ENCODE data around the gene DNAI2. TPM values are rescaled to one million over a fixed set of nuclear protein-coding genes. Genes with fewer than 3 reads are reported as not detected.

Gene DNAI2
- total RNA-seq, 4 donors from 2014 or later, result not detected

DNA sequence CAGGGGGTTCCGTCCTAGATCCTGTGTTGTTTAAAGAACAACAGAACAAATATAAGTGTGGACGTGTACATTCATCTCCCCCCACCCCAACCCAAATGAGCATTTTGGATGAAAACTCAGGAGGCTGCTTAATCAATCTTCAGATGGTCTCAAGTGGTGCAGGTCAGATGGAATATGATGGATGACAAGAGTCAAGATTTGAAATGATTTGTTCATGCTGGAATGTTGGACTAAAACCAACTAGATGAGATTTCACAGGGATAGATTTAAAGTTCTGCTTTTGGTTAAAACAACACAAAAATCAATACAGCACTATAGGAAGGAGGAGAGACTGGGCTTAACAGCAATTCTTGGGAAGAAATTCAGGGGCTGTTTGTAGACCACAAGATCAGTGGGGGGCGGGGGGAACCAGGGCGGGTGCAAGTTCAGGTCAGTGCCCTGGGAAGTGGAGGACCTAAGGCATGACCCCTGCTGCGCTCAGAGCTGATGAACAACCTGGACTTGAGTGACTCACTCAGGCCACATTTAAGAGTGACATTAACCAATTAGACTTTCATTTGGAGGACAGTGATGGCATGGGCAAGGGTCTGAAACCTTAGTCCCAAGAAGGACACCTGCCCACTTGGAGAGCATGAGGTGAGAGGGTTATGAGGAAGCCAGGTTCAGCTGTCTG, 45.6 kb upstream of the DNAI2 start:
- H3K9me3 ChIP-seq, result no peaks in the 10 kb centered on the region
- H3K4me3 ChIP-seq, result no peak overlapping the region
- in situ Hi-C loops (cut with MboI; ENCODE audit: low sequenced_read_pairs in 4 of 4), result no loop called here
- H3K27me3 ChIP-seq, result no peaks in the 10 kb centered on the region
- no peak overlapping the region for H3K27ac ChIP-seq
- intact Hi-C loops (cut with DNase I; ENCODE audit: low total_unique reads), result no loop called here
- peaks cover 0 to 12% of the 10 kb centered on the region in 2 donors for H3K36me3 ChIP-seq
- TF ChIP-seq, protein P1, sequence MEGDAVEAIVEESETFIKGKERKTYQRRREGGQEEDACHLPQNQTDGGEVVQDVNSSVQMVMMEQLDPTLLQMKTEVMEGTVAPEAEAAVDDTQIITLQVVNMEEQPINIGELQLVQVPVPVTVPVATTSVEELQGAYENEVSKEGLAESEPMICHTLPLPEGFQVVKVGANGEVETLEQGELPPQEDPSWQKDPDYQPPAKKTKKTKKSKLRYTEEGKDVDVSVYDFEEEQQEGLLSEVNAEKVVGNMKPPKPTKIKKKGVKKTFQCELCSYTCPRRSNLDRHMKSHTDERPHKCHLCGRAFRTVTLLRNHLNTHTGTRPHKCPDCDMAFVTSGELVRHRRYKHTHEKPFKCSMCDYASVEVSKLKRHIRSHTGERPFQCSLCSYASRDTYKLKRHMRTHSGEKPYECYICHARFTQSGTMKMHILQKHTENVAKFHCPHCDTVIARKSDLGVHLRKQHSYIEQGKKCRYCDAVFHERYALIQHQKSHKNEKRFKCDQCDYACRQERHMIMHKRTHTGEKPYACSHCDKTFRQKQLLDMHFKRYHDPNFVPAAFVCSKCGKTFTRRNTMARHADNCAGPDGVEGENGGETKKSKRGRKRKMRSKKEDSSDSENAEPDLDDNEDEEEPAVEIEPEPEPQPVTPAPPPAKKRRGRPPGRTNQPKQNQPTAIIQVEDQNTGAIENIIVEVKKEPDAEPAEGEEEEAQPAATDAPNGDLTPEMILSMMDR (IDR thresholded peaks at IDR 0.05 in 4 of 5, conservative IDR thresholded peaks at IDR 0.05 in 1 of 5), result no peak
- no peak for TF ChIP-seq POLR2A (IDR thresholded peaks at IDR 0.05)
- no peak for DNase-seq
- no peak for ATAC-seq
- no peaks in the 10 kb centered on the region for H3K4me1 ChIP-seq

DNA sequence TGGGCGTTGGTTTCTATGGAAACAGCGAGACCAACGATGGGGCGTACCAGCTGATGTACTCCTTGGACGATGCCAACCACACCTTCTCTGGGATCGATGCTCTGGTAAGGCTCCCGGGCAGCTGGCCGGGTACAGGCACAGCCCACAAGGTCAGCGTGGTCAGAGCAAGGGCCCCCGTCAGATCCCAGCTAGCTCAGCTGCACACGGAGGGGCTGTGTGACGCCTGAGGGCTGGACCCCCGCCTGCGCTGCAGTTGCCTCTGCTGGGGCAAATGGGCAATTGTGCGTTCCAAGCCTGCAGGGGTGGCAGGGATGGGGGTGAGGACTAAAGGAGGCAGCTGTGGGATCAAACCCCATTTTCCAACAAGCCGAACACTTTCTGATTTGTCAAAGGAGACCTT, 43.1 kb upstream of the DNAI2 start:
- in situ Hi-C loops (cut with MboI; ENCODE audit: low sequenced_read_pairs in 4 of 4), result no loop called here

DNA sequence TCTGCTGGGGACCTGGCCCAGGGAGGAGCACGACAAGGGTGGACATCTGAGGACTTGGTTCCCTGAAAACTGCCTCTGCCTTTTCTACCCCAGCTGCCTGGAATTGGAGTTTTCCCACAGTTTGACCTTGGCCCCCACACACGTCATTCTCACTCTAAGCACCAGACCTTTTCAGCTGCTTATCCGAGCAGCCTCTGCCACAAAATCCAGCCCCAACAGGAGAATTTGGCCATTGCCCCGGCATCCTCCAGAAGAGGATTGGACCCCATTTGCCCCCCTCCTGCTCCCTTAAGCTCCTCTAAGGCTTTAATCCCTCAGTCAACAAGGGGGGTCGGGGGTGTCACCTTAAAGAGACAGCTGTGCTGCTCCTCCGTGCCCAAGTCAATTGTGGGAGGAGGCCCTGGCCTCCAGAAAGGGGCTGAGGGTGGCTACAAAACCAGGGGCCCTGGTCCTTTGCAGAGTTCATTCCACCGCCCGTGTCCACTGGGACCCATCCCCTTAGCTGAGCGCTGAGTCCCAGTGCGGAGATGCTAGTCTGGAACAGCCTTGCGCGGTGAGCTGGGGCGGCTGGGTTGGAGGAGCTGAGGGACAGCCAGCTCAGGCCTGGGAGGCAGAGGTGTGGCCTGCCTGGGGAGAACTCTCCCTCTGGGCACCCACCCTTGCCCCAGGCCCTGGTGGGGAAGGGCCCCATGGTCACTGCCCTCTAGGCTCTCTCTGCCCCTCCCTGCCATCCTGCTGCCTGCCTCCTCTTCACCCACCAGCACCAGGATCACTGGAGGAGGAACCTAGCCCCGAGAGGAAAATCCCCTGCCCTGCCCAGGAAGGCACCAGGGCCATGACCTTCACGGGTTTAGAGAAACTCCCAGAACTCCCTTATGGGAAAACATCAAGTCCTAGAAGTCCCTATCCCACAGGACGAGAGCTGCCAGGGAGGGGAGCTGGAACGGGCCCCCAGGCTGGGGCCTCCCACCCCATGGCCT, 41.8 kb upstream of the DNAI2 start:
- Histone ChIP-seq H3K27me3 (no peaks in the 10 kb centered on the region), H3K4me3 (no peak overlapping the region), H3K4me1 (peaks cover 0 to 10% of the 10 kb centered on the region in 2 donors), H3K36me3 (peaks cover 0 to 6% of the 10 kb centered on the region in 2 donors), H3K9me3 (no peaks in the 10 kb centered on the region), H3K27ac (no peak overlapping the region)
- in situ Hi-C loops (cut with MboI; ENCODE audit: low sequenced_read_pairs in 4 of 4), result no loop called here
- ATAC-seq (no peak), DNase-seq (no peak)
- TF ChIP-seq, protein P1 (IDR thresholded peaks at IDR 0.05 in 4 of 5, conservative IDR thresholded peaks at IDR 0.05 in 1 of 5), result no peak
- TF ChIP-seq POLR2A (IDR thresholded peaks at IDR 0.05), result no peak
- intact Hi-C loops (cut with DNase I; ENCODE audit: low total_unique reads), result no loop called here

More for the DNA sequence above, 43.1 kb upstream of the DNAI2 start:
- Histone ChIP-seq H3K4me1 (peaks cover 0 to 10% of the 10 kb centered on the region in 2 donors), H3K36me3 (peaks cover 0 to 6% of the 10 kb centered on the region in 2 donors), H3K27ac (no peak overlapping the region), H3K9me3 (no peaks in the 10 kb centered on the region), H3K27me3 (no peaks in the 10 kb centered on the region), H3K4me3 (no peak overlapping the region)
- no peak for ATAC-seq
- no peak for TF ChIP-seq POLR2A (IDR thresholded peaks at IDR 0.05)
- TF ChIP-seq, protein P1 (IDR thresholded peaks at IDR 0.05 in 4 of 5, conservative IDR thresholded peaks at IDR 0.05 in 1 of 5), result no peak
- intact Hi-C loops (cut with DNase I; ENCODE audit: low total_unique reads), result no loop called here
- DNase-seq, result no peak

DNA sequence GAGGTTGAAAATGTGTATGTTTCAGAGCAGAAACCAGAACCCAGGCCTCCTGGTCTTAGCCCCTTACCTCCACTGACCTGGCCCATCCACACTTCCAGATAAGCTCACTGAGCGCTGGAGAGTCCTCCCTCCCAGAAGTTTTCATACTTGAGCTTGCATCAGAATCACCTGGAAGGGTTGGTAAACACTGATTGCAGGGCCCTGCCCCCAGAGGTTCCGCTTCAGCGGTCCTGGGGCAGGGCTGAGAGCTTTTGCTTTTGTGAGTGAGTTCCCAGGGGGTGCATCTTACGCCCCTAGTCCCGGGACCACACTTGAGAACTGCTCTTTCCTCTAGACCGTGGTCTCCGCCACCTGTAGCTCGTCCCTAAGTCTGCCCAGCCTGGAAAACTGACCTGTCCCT, 40.1 kb upstream of the DNAI2 start:
- ATAC-seq, result no peak
- intact Hi-C loops (cut with DNase I; ENCODE audit: low total_unique reads), result no loop called here
- in situ Hi-C loops (cut with MboI; ENCODE audit: low sequenced_read_pairs in 4 of 4), result no loop called here
- H3K4me1 ChIP-seq, result peaks cover 0 to 10% of the 10 kb centered on the region in 2 donors
- H3K27ac ChIP-seq, result no peak overlapping the region
- DNase-seq, result no peak
- H3K4me3 ChIP-seq, result no peak overlapping the region
- no peaks in the 10 kb centered on the region for H3K27me3 ChIP-seq
- peaks cover 0 to 16% of the 10 kb centered on the region in 2 donors for H3K36me3 ChIP-seq
- H3K9me3 ChIP-seq, result no peaks in the 10 kb centered on the region
- TF ChIP-seq, protein P1 (IDR thresholded peaks at IDR 0.05 in 4 of 5, conservative IDR thresholded peaks at IDR 0.05 in 1 of 5), result no peak
- TF ChIP-seq POLR2A (IDR thresholded peaks at IDR 0.05), result no peak
